Renal cortical epithelial cell (primary cell): Measurements from ENCODE around the gene REEP6. TPM values are rescaled to one million over a fixed set of nuclear protein-coding genes. Genes with fewer than 3 reads are reported as not detected.
"Not testable (repeated sequence)": the region's sequence is repeated elsewhere in the genome, so short reads cannot be mapped to it uniquely, and the experiment has no call there.

Experiments used
- DNase-seq: peaks from one replicate; pipeline ENCODE4 v3.0.0-alpha.2; 2011; ENCODE audit warnings: low read depth
- total RNA-seq: library from RNA; depleted of rRNA; stranded (reverse); fragments of >200 nt; gene quantifications from 2 replicates; pipeline ENCODE4 v1.2.3, GENCODE V29; 2014

Gene REEP6
- total RNA-seq, 1 donor from 2014 or later = 8.7 TPM

- peak; percentile 88 for DNase-seq
Observed at GRCh38 chr19:1507763-1508506, 17.0 kb downstream of the REEP6 start.

- no peak for DNase-seq
Observed at GRCh38 chr19:1508507-1508856, 17.5 kb downstream of the REEP6 start.

- DNase-seq = no peak
Observed at GRCh38 chr19:1509602-1510441, 18.8 kb downstream of the REEP6 start.

GRCh38 chr19:1510442-1510806, 19.4 kb downstream of the REEP6 start:
- no peak for DNase-seq

- DNase-seq = no peak
Observed at GRCh38 chr19:1510807-1511206, 19.8 kb downstream of the REEP6 start.

GRCh38 chr19:1511318-1512317, 20.6 kb downstream of the REEP6 start:
- no peak for DNase-seq

- no peak for DNase-seq
Observed at GRCh38 chr19:1512671-1513498, 21.9 kb downstream of the REEP6 start, which contains the start of gene ADAMTSL5. ADAMTSL5 (minus strand) TSS chr19:1513019; CDS start chr19:1510943, 2,076 bp downstream.

GRCh38 chr19:1513499-1514294, 22.7 kb downstream of the REEP6 start:
- no peak for DNase-seq

- DNase-seq = no peak
Observed at GRCh38 chr19:1514295-1514661, 23.3 kb downstream of the REEP6 start.

- DNase-seq = no peak
Observed at GRCh38 chr19:1514986-1515721, 24.2 kb downstream of the REEP6 start.

GRCh38 chr19:1516395-1516753, 25.4 kb downstream of the REEP6 start:
- DNase-seq = no peak

- no peak for DNase-seq
Observed at GRCh38 chr19:1518471-1518870, 27.5 kb downstream of the REEP6 start.

- DNase-seq = not testable (repeated sequence)
Observed at GRCh38 chr19:1519802-1520201, 28.8 kb downstream of the REEP6 start.

GRCh38 chr19:1520203-1520780, 29.3 kb downstream of the REEP6 start:
- DNase-seq = no peak

- DNase-seq = no peak
Observed at GRCh38 chr19:1521636-1522035, 30.7 kb downstream of the REEP6 start.

GRCh38 chr19:1522061-1522460, 31.1 kb downstream of the REEP6 start:
- no peak for DNase-seq

- no peak for DNase-seq
Observed at GRCh38 chr19:1522838-1523237, 31.9 kb downstream of the REEP6 start.

- no peak for DNase-seq
Observed at GRCh38 chr19:1523412-1524286, 32.7 kb downstream of the REEP6 start, which contains the start of gene PLK5. PLK5 (plus strand) TSS chr19:1524077; CDS start chr19:1526997, 2,920 bp downstream.
